AG04450 (cell line): Measurements from ENCODE around the gene FLYWCH1. TPM values are rescaled to one million over a fixed set of nuclear protein-coding genes. Genes with fewer than 3 reads are reported as not detected.

Experiments
- CTCF ChIA-PET: fragments of 300-600, 350-600 bp; formaldehyde crosslinking; extraction: SDS; loops from one replicate; lab custom pipeline; 2022; ENCODE audit warnings: antibody characterized with exemption, inconsistent platforms; lab: Charles Lee
- POLR2A ChIA-PET: fragments of 350-600 bp; formaldehyde crosslinking; extraction: SDS; loops from one replicate; lab custom pipeline; 2021; ENCODE audit warnings: antibody characterized with exemption, inconsistent platforms; lab: Yijun Ruan, JAX
- DNase-seq: peaks from one replicate; pipeline ENCODE4 v3.0.0-alpha.2; 2011; ENCODE audit warnings: low read depth, low spot score
- H3K27ac ChIP-seq: one replicate; pipeline ENCODE4 v1.5.1; 2012; ENCODE audit warnings: low read depth, low read length, control low read depth
- H3K27me3 ChIP-seq: one replicate; pipeline ENCODE4 v1.6.0; 2012; ENCODE audit warnings: low read length; ENCODE audit not compliant: control insufficient read depth, insufficient read depth
- H3K4me3 ChIP-seq: 2 replicates; pipeline ENCODE4 v1.5.1; 2011; ENCODE audit warnings: mild to moderate bottlenecking, low read depth, low read length, control low read depth
- H3K9me3 ChIP-seq: 2 replicates; pipeline ENCODE4 v1.5.1; 2012; ENCODE audit warnings: low read length; ENCODE audit not compliant: control insufficient read depth, insufficient read depth
- CTCF ChIP-seq: IDR thresholded peaks from 2 replicates; pipeline ENCODE4 v1.5.1; 2011; ENCODE audit warnings: low read depth, low read length, control low read depth, inconsistent platforms
- polyA minus RNA-seq: library from RNA; depleted of rRNA, polyadenylated mRNA; stranded (reverse); fragments of >200 nt; gene quantifications from 2 replicates; pipeline ENCODE4 v1.2.3, GENCODE V29; 2011; rRNA and poly(A)+ RNA removed
- polyA plus RNA-seq: library from polyadenylated mRNA; depleted of rRNA; stranded (reverse); fragments of >200 nt; gene quantifications from 2 replicates; pipeline ENCODE4 v1.2.3, GENCODE V29; 2011; rRNA removed

FLYWCH1 gene
- polyA plus RNA-seq (15.1 and 19.8 TPM in 2 replicates), polyA minus RNA-seq (14.2 and 17.9 TPM in 2 replicates)

- Histone ChIP-seq H3K27me3 (no peaks in the 10 kb centered on the region), H3K27ac (peak within 1 kb of the TSS; percentile 91), H3K9me3 (no peaks in the 10 kb centered on the region), H3K4me3 (peak within 1 kb of the TSS; percentile 91)
- CTCF ChIA-PET = interaction anchor here (0.8 to 3.2 kb wide), 5 partner anchors 9 to 73 kb away, joined by 3 to 12 read pairs (median 4); partner anchors contain the start of gene FLYWCH2
- no peak for TF ChIP-seq CTCF
- POLR2A ChIA-PET = interaction anchor here (0.5 to 2.3 kb wide), 4 partner anchors 9 to 138 kb away, joined by 3 to 14 read pairs (median 4); partner anchors contain the start of gene FLYWCH2
- DNase-seq = peak; percentile 94
Measured at GRCh38 chr16:2911638-2912329, at the start of gene FLYWCH1. TSS of gene FLYWCH1 (plus strand) at chr16:2911931. CDS start at chr16:2929686, 17,755 bp downstream.

- no peak for DNase-seq
- Histone ChIP-seq H3K27me3 (no peaks in the 10 kb centered on the region), H3K27ac (no peak overlapping the region), H3K9me3 (peaks cover 5% of the 10 kb centered on the region), H3K4me3 (no peak overlapping the region)
- ChIA-PET CTCF (interaction anchor here (1.1 kb wide), 1 partner anchor 9 kb away, joined by 9 read pairs; no protein-coding TSS in a partner anchor), POLR2A (no interaction called here)
- no peak for TF ChIP-seq CTCF
Measured at GRCh38 chr16:2865651-2866050, 46.1 kb upstream of the FLYWCH1 start.

- POLR2A ChIA-PET = no interaction called here
- CTCF ChIA-PET = interaction anchor here (0.9 to 2.7 kb wide), 4 partner anchors 8 to 88 kb away, joined by 3 to 9 read pairs (median 6); no protein-coding TSS in a partner anchor
- Histone ChIP-seq H3K27me3 (no peaks in the 10 kb centered on the region), H3K27ac (no peak overlapping the region), H3K4me3 (no peak overlapping the region), H3K9me3 (no peaks in the 10 kb centered on the region)
- TF ChIP-seq CTCF = no peak
- no peak for DNase-seq
Measured at GRCh38 chr16:2866431-2866830, 45.3 kb upstream of the FLYWCH1 start.

GRCh38 chr16:2867661-2867986 lies 44.1 kb upstream of the FLYWCH1 start:
- no peak for TF ChIP-seq CTCF
- DNase-seq = no peak
- Histone ChIP-seq H3K9me3 (no peaks in the 10 kb centered on the region), H3K4me3 (peak overlapping the region; percentile 66), H3K27me3 (no peaks in the 10 kb centered on the region), H3K27ac (peak overlapping the region; percentile 89)
- CTCF ChIA-PET = interaction anchor here (0.8 to 2.7 kb wide), 23 partner anchors 9 to 114 kb away, joined by 3 to 75 read pairs (median 4); partner anchors contain the start of genes FLYWCH1 and FLYWCH2
- POLR2A ChIA-PET = interaction anchor here (0.6 to 1.9 kb wide), 6 partner anchors 15 to 185 kb away, joined by 3 to 23 read pairs (median 4); partner anchors contain the start of genes FLYWCH2 and KCTD5
